CD4-positive, alpha-beta T cell treated with Interleukin-15 for 4 hours (primary cell): ENCODE data around the gene BAD.

ENCODE experiments used
- DNase-seq: peaks from one replicate; pipeline ENCODE4 v3.0.0-alpha.2; 2020; ENCODE audit warnings: low spot score

The BAD gene

DNA sequence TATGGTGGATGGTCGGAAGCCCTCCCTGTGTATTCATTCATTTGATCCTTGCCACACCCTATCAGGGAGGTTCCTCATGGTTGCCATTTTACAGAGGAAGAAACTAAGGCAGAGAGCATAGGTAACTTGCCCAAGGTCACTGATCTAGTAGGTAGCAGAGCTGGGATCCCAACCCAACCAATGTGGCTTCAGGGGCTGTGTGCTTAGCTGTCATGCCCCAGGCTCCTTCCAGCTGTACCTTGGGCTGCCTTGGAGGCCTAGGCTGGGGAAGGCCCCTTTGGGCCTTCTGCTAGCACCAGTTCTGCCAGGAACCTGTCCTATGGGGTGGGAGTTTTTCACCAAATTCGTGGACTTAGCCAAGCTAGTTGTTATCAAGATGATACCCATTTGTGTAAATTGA lies 8.6 kb downstream of the BAD start:
- DNase-seq: no peak

DNA sequence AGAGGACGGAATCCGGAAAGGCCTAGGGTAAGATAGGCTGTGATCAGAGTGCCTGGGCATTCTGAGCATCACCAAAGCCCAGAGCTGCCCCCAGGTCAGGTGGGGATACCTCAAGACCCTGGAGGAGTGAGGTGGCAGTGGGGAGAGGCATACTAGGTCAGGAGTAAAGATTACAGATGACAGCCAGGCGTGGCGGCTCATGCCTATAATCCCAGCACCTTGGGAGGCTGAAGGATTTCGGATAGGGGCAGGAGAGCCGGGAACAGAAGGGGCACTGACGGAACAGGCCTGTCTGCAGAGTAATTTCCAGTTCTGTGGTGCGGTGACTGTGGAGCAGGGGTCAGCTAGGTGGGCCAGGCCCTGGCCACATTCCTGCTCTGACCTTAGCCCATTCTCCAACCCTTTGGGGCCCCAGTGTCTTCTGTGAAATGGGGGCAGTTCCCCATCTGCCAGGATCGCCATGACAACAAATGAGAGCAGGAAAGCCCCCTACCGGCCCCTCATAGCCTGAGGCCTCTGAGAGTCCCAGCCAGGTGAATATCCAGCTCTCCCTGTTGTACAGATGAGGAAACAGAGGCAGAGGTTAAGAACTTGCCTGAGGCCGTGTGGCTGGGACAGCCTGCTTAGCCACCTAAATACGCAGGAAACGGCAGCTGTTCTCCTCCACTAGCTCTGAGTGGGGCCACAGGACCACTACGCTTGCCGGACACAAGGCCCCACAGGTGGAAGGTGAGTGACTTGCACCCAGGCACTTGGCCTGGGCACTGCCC lies 9.2 kb downstream of the BAD start:
- no peak for DNase-seq

DNA sequence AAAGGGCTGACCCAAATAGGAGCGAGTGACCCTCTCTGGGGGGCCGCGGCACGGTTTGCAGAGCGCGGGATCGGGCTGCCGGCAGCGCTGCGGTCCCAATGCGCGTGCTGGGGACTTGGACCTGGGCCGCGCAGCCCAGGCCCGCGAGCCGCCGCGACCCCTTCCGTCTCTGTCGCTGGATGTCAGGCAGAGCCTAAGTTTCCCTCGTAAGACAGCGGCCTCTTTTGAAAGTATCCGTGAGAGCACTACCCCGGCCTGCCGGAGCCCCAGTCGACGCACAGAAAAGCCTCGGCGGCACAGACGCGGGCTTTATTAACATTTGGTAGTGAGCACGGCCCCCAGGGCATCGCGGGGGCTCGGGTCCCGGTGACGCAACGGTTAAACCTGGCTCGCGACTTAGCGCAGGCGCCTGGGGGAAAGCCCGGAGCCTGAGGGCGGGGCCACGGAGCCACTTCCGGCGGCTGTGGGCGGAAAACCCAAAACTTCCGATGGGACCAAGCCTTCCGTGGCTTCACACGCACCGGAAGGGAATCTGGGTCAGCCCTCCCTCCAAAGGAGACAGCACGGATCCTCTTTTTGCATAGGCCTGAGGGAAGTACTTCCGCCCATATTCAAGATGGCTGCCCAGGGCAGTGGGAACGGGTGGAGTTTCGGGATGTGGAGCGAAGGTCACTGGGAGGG lies 14.8 kb downstream of the BAD start:
- peak; percentile 98 for DNase-seq

DNA sequence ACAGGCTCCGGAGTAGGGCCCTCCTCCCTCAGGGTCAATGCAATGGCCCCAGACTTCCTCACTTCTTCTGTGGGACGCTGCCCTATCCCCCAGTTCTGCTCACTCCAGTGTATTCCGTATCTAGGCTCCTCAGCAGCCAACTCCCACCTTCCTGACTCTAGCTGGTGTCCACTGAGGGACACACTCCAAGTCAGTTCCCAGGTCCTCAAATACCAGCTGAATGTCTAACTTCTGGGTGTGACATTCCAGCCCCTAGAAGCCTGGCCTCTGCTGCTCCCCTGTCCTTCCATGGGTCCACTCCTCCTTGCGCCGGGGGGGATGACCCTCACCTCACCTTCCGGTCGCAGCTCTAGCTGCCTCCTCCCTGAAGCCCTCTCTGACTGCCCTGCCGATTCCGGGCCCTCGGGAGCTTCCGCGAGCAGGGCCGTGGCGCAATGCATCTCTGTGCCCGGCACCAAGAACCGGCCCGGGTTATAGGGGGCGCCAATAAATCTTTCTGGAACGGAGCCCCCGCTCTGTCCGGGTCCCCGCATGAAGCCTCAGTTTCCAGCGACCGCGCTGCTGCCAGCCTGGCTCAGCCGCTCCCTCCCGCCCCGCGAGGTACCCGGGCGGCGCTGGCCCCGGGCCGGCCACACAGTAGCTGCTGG lies 15.4 kb downstream of the BAD start:
- DNase-seq: peak; percentile 31

DNA sequence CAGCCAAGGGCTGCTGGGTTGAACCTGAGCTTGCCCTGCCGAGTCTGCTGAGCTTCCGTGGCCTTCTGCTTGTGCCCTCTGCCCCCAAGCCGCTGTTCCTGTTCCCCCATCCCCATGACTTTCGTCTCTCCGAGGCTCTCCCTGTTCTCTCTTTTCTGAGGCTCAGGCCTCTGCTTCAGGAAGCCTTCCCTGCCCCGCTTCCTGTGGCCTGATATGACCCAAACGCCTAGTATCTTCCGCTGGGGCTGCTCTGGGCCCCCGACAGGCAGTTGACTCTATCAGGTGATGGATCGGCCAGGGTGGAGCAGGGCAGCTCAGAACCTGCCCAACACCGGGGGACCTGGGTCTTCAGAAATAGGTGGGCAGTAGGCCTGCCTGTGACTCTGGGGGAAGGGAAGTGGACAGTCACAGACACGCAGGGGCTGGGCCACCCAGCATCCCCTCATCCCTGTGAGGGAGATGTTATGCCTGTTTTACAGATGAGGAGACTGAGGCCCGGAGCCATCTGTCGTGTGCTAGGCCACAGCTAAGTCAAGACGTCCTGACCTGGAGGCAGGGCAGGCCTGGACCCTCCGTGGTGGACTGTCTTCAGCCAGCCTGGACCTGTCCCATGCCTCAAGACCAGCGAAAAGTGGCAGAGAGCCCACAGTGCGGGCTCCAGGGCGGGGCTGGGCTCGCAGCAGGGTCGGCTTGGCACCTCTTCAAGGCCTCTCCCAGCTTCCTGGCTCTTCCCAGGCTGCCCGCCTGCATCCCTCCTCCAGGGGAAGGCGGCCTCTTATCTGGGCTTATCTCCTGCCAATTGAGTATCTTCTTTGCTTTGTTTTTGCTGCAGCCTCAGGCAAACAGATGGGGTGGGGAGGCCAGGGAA lies 16.2 kb downstream of the BAD start:
- no peak for DNase-seq

DNA sequence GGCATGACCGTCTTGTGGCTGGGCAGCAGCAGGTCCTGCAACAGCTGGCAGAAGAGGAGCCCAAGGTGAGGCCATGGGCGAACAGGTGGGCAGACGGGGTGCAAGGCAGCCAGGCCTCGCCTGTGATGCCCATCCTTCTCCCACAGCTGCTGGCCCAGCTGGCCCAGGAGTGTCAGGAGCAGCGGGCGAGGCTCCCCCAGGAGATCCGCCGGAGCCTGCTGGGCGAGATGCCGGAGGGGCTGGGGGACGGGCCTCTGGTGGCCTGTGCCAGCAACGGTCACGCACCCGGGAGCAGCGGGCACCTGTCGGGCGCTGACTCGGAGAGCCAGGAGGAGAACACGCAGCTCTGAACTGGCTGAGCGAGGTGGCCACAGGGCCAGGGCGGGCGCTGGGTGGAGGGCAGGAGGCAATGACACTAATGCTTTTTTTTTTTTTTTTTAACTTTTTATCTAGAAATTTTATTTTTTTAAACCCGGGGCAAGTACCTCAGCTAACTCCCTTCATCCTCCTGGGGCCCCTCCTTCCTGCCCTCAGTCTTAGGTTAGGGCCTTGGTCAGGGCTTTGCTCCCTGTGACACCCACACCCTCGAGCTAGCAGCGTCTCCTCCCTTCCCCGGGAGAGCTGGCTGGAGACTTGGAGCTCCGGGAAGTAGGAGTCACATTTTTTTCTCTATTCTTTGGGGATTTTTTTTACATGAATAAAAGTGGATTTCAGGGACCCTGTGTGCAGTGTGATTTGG lies 17.1 kb downstream of the BAD start:
- DNase-seq: no peak

DNA sequence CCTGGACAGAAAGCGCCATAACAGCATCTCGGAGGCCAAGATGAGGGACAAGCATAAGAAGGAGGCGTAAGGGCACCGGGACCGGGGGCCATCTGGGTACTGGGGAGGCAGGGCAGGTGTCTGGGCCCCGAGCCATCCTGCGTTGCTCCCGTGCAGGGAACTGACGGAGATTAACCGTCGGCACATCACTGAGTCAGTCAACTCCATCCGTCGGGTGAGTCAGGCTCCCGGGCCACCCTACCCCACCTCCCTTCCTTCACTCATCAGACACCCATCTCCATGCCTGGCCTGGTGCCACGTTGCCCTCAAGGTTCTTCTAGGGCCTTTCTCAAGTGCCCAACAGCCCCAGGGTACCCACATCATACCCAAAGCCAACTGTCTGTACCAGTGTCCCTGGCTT lies 18.1 kb downstream of the BAD start:
- DNase-seq: no peak

DNA sequence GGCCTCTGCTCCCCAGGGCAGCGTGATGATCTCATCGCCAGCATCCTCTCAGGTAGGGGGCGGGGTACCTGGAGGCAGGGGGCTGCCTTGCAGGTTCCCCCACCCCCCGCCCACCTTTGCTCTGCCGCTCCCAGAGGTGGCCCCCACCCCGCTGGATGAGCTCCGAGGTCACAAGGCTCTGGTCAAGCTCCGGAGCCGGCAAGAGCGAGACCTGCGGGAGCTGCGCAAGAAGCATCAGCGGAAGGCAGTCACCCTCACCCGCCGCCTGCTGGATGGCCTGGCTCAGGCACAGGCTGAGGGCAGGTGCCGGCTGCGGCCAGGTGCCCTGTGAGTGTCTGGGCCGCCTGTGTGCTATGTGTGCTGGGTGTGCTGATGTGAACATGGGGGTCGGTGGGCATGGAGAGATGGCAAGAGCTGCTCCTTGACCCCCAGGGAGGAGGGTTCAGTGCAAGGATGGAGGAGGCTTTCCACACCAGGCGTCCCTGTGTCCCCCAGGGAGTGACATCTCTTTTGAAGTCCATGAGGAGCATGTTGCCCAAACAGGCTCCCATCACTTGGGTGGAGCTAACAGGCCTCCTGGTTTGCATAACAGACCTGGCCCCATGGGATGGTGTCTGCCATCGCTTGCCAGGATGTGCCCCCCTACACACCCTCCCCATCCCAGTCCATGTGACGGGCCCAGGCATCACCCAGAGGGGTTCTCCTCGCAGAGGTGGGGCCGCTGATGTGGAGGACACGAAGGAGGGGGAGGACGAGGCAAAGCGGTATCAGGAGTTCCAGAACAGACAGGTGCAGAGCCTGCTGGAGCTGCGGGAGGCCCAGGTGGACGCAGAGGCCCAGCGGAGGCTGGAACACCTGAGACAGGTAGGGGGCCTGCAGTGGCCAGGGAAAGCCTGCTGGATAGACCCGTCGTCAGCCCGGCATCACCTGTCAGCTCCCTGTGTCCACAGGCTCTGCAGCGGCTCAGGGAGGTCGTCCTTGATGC lies 19.0 kb downstream of the BAD start:
- no peak for DNase-seq

DNA sequence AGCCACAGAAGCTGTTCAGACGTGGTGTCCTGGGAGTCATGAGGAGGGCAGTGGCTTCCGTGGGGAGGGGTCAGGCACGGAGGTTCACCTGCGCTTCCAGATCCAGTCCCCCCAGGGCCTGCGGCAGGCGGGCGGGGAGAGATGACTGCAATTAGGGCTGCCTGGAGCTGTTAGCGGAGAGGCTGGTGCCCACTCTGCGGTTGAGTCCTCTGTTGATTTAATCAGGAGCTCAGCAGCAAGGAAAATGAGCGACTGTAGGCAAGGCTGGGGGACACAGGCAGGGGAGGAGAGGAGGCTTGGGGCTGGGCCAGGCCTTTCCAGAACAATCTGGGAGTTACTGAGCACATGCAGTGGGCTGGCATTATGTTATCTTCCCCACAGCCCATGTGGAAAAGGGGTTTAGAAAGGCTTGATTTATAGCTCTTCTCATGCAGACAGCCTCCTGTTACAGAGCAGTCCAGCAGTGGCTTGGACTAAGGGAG lies 20.1 kb downstream of the BAD start:
- no peak for DNase-seq

DNA sequence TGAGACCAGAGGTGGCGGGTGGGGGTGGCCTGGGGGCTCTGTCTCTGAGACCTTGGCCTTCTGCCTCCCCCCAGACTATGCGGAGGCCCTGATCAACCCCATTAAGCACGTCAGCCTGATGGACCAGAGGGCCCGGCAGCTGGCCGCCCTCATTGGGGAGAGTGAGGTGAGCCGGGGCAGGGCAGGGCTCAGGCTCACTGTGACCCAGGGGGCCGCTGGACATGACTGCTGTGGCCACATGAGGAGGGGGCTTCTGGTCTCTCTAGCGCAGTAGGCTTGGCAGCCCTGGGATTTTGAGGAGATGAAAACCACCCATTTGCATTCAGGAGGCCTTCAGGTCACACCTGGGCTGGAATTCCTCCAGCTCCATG lies 20.5 kb downstream of the BAD start:
- DNase-seq: no peak

DNA sequence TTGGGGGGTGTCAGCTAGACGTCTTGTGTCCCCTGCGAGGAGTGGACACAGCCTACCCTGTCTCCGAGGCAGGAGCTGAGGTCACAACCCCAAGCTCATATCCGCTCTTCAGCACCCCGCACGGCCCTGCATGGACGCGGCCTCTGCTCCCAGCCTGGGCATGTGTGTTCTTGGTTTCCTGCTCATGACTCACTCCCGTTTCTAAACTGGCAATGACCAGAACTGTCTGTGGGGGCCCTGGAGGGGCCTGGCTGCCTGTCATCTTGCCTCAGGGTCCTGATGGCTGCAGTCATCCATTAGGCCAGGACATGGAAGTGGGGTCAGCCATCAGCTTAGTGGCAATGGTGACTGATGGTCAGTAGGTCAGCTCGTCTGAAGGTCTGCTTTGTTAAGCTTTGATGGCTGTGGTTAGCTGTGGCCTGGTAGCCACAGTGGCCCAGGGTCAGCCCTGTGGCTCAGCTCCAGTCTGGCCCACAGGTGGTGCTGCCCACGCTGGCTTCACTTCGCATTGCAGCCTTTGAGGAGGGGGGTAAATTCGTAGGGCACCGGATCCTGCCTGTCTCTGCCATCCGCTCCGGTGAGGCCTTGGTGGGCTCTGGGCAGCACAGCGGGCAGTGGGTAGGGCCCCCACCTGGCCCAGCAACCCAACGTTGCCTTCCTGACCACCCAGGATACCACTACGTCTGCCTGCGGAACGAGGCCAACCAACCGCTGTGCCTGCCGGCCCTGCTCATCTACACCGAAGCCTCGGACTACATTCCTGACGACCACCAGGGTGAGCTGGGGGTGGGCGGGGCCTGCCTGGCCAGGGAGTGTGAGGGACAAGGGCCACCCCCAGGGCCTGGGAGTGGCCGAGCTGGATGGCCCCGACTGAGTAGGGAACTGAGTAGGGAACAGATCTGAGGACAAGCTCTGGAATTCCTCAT lies 21.2 kb downstream of the BAD start:
- DNase-seq: no peak

DNA sequence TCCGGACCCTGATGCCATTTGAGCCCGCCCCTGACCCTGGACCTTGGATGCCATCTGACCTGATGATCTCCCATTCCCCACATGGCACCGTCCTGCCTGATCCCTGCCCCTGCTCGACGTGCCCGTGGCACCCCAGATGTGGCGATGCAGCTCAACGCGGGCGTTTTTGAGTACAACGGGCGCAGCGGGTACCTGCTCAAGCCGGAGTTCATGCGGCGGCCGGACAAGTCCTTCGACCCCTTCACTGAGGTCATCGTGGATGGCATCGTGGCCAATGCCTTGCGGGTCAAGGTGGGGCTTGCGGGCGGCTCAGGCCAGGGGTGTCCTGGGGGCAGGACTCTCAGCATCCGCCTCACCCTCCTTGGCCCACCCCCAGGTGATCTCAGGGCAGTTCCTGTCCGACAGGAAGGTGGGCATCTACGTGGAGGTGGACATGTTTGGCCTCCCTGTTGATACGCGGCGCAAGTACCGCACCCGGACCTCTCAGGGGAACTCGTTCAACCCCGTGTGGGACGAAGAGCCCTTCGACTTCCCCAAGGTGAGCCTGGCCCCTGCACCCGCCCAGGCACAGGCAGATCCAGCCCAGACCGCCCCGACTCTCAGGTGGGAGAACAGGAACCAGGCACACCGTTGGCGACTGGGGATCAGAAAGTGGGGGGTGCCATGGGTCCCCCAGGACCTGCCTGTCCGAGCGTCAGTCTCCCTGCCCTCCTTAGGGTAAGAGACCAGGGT lies 22.0 kb downstream of the BAD start:
- no peak for DNase-seq

DNA sequence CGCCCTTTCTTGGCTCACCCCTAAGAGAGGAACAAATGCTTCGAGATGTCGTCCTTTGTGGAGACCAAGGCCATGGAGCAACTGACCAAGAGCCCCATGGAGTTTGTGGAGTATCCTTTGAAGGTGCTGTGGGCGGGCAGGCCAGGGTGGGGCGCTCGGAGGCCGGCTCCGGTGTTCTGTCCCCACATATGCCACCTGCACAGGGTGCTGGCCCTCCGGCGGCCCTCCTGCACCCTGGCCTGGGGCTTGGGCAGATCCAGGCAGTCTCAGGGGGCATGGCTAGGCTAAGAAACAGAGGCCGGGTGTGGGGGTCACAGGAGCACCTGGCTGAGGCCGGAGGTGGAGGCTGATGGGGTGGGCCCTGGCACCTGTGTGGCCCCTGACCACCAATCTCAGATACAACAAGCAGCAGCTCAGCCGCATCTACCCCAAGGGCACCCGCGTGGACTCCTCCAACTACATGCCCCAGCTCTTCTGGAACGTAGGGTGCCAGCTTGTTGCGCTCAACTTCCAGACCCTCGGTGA lies 22.8 kb downstream of the BAD start:
- DNase-seq: no peak

DNA sequence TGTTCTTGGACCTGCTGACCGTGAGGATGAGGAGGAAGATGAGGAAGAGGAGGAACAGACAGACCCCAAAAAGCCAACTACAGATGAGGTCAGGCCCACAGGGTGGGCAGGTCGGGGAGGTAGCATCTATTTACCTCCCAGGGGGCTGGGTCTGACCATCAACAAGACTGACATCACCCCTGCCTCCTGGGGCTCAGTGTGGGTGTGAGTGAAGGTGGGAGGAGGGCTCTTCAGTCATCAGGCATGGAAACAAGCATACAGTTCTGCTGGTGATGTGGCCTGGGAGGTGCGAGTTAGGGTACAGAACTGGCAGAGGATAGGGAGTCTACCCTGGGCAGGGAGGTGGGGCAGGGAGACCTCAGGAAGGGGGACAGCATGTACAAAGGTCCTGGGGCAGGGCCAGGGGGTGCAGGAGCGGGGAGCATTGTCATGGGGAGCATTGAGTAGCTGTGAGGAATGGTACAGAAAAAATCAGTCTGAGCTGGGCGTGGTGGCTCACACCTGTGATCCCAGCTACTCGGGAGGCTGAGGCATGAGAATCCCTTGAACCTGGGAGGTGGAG lies 24.2 kb downstream of the BAD start:
- DNase-seq: no peak

DNA sequence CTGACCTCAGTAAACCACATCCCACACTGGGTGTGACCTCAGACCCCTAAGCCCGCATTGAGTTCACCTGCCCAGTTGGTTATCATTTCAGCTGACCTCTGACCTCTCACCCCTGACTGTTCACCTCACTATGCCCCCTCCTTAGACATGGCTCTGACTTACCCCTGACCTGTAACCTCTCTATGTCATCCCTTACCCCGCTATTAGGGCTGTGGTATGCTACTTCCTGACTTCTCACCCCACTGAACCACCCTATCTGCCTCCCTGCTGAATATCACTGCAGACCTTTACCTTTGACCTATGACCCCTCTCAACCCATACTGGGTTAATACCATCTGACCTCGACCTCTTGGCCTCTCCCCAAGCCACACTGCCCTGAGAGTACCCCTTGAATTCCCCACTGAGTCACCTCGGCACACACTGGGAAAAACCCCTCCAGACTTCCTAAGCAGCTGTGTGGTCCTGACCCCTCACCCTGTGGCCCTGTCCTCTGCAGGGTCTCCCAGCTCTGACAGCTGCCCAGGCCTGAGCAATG lies 24.9 kb downstream of the BAD start:
- DNase-seq: no peak

DNA sequence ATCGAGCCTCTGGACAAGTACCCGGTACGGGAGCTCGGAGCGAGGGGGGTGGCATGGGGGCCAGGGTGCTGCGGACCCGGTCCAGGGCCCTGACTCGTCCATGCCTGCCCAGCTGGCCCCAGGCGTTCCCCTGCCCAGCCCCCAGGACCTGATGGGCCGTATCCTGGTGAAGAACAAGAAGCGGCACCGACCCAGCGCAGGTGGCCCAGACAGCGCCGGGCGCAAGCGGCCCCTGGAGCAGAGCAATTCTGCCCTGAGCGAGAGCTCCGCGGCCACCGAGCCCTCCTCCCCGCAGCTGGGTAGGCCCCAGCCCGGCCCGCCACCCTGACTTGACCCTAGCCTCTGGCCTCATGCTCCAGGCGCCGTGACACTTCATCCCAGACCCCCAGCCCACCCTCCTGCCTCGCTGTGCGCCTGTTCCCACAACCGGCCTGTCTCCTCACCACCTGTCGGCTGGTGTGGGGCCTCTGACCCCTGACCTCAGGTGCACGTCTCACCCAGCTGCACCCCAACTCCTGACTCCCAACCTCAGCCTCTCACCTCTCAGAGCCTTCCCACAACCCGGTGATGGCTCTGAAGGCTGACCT lies 25.4 kb downstream of the BAD start:
- DNase-seq: no peak

DNA sequence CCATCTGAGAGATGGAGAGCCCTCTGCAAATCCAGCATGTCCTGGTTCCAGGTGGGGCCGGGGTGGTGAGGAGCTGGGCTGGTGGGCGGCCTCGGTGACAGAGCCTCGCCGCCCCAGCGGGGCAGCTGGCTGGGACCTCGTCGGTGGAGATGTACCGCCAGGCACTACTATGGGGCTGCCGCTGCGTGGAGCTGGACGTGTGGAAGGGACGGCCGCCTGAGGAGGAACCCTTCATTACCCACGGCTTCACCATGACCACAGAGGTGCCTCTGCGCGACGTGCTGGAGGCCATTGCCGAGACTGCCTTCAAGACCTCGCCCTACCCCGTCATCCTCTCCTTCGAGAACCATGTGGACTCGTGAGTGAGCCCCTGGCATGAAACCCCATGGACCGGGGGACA lies 26.1 kb downstream of the BAD start:
- DNase-seq: no peak
